ENCODE results near the gene FGD1. TPM values are rescaled to one million over a fixed set of nuclear protein-coding genes. Genes with fewer than 3 reads are reported as not detected.

FGD1 gene
- total RNA-seq, result 12.7 and 16.8 TPM in 2 replicates

DNA sequence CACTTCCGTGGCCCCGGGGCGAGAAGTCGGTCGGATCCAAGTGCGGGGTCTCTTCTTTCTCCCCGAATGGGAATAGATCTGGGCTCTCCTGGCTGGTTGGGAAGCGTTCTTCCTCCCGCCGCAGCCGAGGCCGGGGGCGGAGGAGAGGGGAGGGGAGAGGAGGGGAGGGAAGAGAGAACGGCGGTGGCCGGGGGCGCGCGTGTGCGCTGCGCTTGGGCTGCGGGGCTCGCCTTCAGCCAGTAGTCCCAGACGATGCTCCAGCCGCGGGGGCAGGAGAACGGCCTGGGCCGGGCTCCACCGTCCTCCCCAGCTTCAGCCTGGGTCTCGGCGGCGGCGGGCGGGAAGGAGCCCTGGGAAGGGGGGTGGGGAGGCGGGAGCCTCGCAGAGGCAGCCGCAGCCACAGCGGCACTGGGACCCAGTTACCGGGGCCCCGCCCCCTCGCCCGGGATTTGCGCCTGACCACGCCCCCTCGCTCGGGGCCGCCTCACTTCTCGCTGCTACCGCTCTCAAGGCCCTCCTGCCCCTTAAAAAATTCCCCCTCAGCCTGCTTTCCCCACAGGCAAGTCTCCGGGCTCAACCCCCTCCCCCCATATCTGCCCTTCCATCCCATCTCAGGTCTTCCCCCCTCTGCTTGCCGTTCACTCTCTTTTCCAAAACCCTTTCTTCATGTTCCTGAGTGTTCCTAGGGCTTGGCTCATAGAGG is at the start of gene FGD1:
FGD1 (minus strand) TSS at position 421 of the 703 bp plus-strand sequence. CDS start 802 bp downstream, outside the sequence.

DNA sequence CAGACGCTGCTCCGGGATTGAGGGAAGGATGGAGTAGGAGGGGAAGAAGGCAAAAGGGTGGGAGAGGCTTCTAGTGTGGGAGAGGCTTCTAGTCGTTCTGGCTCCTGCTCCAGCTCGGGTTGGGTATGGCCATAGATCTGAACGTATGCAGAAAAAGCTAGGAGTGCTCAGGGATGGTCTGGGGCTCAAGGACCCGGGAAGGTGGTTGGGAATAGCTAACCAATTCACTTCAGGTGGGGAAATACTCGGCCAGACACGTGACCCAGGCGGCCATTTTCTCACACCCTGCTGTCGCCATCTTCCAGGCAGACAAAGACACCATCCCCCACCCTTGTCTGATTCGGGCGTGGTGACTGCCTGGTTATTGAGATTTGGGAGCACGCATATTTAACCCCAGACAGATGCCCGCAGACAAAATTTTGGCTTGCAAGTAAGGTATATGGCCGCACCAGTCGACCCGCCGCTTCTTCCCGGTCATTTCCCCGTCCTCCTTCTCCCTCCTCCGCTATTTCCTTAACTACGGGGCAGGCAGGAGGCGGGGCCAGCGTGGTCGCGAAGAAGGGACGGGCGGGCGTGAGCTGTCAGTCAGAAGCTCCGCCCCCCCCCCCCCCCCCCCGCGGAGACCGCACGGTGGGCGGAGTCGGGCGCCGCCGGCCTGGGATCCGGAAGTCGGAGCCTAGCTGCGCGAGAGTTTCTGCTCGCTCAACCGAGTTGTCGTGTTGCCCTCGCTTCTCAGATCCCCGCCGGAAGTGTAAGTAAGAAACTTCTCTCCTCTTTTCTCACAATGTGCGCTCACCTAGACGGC is 33.7 kb upstream of the FGD1 start, which contains the start of gene GNL3L:
GNL3L (plus strand) TSS at position 668 of the 805 bp plus-strand sequence. CDS start 2,348 bp downstream, outside the sequence.

DNA sequence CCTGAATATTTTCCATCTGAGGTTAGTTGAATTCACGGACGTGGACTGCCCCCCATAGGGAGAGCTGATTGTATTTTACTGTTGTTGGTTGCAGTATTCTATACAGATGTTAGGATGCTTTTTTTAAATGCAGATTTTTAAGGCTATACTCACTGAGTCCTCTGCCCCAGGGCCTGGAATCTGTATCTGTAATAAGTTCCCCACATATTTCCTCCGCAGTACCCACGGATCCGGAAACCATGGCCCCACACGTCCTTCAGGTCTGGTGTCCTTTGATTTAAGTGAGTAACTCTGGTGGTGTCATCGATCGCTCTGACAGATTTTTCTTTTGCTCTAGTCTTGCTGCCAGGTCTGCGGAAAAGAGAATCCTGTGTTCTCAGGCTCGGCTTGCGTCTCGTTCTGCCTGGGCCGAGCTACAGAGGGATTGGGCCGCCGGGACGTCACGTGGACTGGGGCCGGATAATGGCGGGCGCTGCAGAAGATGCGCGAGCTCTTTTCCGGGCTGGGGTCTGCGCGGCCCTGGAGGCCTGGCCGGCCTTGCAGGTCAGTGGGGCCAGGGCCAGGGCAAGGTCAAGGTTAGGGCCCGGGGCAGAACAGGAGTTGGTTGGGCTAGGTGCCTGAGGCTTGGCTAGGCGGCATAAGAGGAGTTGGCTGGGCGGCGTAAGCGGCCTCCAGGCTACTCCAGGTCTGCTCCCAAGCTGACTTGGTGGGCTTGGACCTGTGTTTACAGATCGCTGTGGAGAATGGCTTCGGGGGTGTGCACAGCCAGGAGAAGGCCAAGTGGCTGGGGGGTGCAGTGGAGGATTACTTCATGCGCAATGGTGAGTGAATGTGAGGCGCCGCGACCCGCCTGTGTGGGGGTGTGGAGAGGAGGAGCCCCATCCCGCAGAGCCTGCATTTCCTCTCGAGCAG is 55.8 kb downstream of the FGD1 start, which contains the start of gene TSR2:
TSR2 (plus strand) TSS at position 445 of the 912 bp plus-strand sequence; CDS start at position 463, 18 bp downstream.

Other genes starting within 250 kb of the FGD1 start
- 0.81 and 1.4 TPM in 2 replicates for gene WNK3, start 138.2 kb downstream of the FGD1 start, total RNA-seq
- 10.3 and 11.8 TPM in 2 replicates for gene TSR2, start 55.8 kb downstream of the FGD1 start, total RNA-seq
- 29.3 and 30.0 TPM in 2 replicates for gene GNL3L, start 34.0 kb upstream of the FGD1 start, total RNA-seq

All from cardiac ventricle fibroblast (primary cell).